Lower leg skin (tissue), 4 donors: ENCODE data around the gene LCN9. TPM values are rescaled to one million over a fixed set of nuclear protein-coding genes. Genes with fewer than 3 reads are reported as not detected.
"Not testable (repeated sequence)": the region's sequence is repeated elsewhere in the genome, so short reads cannot be mapped to it uniquely, and the experiment has no call there.

Source experiments
- DNase-seq, 2 donors: peaks; one replicate each; pipeline ENCODE4 v3.0.0-alpha.2; 2019; ENCODE audit warnings: low spot score in 2 of 2
- H3K4me3 ChIP-seq: fragments of 200-600 bp; sonication (generic); 2 replicates; pipeline ENCODE4 v1.5.1; 2017; ENCODE audit warnings: mild to moderate bottlenecking, low read depth; ENCODE audit not compliant: poor library complexity, severe bottlenecking
- POLR2A ChIP-seq, 2 donors: fragments of 450-650 bp; IDR thresholded peaks; one replicate each; pipeline ENCODE4 v1.6.1; 2016 to 2017; ENCODE audit warnings: antibody characterized with exemption in 2 of 2, mild to moderate bottlenecking in 1 of 2, moderate library complexity in 1 of 2
- WGBS, 2 donors: methylation state at CpG; one replicate each; pipeline ENCODE4 v1.1.5; 2018; 5-methylcytosine and 5-hydroxymethylcytosine counted together
- intact Hi-C: fragments of 100-400 bp; cut with DNase I; formaldehyde crosslinking; loops from one replicate; pipeline ENCODE4 v1.15.0; 2023; ENCODE audit warnings: low total_unique reads
- total RNA-seq, 4 donors: library from RNA; depleted of rRNA; stranded (reverse); fragments of >200 nt; gene quantifications; one replicate each; pipeline ENCODE4 v1.1.0, GENCODE V29; 2016
- TF ChIP-seq, protein P1 (sequence below), 3 donors: fragments of 450-650 bp; IDR thresholded peaks; one replicate each; pipeline ENCODE4 v1.5.1; 2016; ENCODE audit warnings: antibody characterized with exemption in 3 of 3, mild to moderate bottlenecking in 3 of 3, moderate library complexity in 2 of 3

The LCN9 gene
- total RNA-seq, 4 donors from 2014 or later: not detected

DNA sequence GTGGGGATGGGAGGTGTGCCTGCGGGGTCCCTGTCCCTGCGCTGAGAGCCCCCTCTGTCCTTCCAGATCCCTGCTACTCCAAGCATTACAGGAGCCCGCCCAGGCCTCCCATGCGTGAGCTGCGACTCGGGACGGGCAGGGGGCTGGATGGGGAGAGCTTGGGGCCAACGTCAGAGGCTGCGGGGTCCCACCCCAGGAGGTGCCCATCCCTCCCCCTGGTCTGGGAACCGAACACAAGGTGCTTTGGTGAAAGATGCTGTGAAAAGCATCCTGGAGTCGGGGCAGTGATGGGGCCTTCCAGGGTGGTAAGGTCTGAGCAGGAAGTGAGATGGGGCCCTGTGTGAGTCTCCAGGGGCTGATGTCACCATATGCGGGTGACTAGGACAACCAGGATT is 2.7 kb downstream of the LCN9 start:
- no peak overlapping the region for H3K4me3 ChIP-seq
- no peak for DNase-seq
- intact Hi-C loops: no loop called here
- no peak for TF ChIP-seq POLR2A (IDR thresholded peaks at IDR 0.05)
- TF ChIP-seq, protein P1, sequence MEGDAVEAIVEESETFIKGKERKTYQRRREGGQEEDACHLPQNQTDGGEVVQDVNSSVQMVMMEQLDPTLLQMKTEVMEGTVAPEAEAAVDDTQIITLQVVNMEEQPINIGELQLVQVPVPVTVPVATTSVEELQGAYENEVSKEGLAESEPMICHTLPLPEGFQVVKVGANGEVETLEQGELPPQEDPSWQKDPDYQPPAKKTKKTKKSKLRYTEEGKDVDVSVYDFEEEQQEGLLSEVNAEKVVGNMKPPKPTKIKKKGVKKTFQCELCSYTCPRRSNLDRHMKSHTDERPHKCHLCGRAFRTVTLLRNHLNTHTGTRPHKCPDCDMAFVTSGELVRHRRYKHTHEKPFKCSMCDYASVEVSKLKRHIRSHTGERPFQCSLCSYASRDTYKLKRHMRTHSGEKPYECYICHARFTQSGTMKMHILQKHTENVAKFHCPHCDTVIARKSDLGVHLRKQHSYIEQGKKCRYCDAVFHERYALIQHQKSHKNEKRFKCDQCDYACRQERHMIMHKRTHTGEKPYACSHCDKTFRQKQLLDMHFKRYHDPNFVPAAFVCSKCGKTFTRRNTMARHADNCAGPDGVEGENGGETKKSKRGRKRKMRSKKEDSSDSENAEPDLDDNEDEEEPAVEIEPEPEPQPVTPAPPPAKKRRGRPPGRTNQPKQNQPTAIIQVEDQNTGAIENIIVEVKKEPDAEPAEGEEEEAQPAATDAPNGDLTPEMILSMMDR (IDR thresholded peaks at IDR 0.05): no peak
- WGBS, 2 donors: 75% methylated on average over 12 of the region's 12 CpGs

DNA sequence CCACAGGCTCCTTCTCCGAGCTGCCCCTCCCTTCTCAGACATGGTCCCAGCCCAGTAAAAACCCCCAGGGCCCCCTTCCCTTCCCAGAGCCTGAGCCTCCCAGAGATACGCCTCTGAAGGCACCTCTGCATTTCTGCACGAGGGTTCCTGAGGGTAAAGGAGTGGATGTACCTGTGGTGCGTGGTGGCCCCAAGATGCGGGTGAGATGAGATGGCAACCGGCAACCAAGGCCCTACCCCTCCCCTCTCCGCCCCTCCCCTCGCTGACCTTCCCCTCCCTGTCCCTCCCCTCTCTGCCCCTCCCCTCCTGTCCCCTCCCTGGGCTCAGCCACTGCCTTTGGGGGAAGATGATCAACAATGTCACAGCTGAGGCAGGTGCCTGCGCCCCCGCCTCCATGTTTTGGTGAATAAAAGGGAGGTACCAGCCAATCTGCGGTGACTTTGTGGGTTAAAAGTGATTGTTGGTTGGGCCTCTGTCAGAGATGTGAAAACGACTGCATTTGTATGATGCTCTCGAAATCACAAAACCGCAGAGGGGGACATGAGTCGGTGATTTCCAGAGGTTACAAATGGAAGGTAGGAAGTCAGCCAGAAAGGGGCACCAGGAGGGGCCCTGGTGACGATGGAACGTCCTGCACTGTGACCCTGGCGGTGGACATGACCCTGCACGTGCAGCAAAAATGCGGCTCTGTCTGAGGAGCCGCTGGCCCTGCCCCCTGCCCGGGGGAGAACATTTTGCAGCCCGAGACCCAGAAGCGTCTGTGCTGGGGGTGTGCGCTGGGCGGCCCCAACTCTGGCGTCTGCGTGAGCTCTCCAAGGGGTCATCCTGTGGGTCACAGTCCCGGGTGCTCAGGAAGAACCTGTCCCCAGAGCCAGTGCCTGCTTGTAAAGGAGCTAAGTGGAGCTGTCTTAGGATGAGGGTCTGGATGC is 3.7 kb downstream of the LCN9 start:
- H3K4me3 ChIP-seq: no peak overlapping the region
- TF ChIP-seq, protein P1 (IDR thresholded peaks at IDR 0.05): no peak
- TF ChIP-seq POLR2A (IDR thresholded peaks at IDR 0.05): no peak
- WGBS, 2 donors: 53 to 58% methylated on average over 23 to 29 of the region's 29 CpGs
- DNase-seq: no peak
- intact Hi-C loops: no loop called here

DNA sequence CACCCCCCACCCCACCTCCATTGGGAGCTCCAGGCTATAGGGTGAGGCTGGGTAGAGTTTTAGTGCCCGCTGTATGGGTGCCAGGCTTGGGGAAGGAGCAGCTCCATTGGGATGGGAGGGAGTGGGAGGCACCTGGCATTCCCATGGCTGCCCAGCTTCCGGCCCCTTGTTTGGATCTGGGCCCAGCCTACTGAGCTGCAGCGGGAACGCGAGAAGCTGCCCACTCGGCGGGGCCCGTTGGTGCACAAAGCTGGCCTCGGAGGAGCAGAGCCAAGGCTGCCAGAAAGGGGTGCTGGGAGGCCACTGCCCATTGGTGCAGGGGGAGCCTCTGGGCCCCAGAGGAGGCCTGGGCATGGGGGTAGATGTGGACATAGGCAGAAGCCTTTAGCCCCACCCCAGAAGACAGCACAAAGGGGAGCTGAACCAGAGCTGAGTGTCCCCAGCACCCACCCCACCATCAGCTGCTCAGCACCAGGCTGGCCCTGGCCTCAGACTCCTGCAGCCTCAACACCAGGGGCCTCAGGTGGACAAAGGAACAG is 4.4 kb downstream of the LCN9 start:
- H3K4me3 ChIP-seq: no peak overlapping the region
- whole genome bisulfite sequencing, 2 donors: 48 to 51% methylated on average over 3 to 9 of the region's 9 CpGs
- intact Hi-C loops: no loop called here
- DNase-seq: no peak
- no peak for TF ChIP-seq POLR2A (IDR thresholded peaks at IDR 0.05)
- TF ChIP-seq, protein P1 (IDR thresholded peaks at IDR 0.05): no peak

DNA sequence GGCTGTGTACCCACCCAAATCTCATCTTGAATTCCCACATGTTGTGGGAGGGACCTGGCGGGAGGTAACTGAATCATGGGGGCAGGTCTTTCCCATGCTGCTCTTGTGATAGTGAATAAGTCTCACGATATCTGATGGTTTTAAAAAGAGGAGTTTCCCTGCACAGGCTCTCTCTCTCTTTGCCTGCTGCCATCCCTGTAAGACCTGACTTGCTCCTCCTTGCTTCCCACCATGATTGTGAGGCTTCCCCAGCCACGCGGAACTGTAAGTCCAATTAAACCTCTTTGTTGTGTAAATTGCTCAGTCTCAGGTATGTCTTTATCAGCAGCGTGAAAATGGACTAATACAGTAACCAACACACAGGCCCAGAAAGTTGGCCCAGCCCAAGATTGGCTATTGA is 5.9 kb downstream of the LCN9 start:
- H3K4me3 ChIP-seq, DNase-seq, intact Hi-C loops: not testable (repeated sequence)
- 90 to 91% methylated on average over 5 of the region's 5 CpGs for WGBS, 2 donors

DNA sequence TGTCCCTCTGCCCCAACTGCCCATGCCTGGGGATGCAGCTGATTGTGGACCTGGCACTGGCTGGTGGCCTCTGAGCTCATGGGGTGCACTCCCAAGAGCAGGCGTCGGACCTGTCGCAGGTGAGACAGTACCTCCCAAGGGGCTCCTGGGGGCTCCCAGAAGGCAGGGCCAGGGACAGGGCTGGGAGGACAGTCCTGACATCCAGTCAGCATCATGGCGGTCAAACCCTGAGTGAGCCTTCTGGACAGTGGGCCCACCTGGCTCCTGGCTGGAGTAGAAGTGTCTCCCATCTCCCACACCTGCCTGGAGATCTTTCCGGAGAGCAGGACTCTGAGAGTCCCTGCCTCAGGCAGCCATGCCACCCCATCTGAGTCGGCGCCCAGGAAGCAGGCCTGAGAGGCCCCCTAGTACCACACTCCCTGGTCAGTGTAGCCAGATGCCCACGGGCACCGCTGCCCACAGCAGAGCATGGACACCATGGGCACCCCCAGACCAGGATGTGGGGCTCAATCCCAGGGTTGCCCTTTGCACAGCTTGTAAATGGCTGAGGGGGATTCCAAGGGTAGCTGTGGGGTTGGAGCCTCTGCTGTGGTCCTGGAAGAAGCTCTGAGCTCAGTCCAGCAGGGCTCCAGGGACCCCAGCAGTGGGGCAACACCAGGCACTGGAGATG is 6.6 kb downstream of the LCN9 start:
- 92 to 100% methylated on average over 4 to 7 of the region's 9 CpGs for WGBS, 2 donors

DNA sequence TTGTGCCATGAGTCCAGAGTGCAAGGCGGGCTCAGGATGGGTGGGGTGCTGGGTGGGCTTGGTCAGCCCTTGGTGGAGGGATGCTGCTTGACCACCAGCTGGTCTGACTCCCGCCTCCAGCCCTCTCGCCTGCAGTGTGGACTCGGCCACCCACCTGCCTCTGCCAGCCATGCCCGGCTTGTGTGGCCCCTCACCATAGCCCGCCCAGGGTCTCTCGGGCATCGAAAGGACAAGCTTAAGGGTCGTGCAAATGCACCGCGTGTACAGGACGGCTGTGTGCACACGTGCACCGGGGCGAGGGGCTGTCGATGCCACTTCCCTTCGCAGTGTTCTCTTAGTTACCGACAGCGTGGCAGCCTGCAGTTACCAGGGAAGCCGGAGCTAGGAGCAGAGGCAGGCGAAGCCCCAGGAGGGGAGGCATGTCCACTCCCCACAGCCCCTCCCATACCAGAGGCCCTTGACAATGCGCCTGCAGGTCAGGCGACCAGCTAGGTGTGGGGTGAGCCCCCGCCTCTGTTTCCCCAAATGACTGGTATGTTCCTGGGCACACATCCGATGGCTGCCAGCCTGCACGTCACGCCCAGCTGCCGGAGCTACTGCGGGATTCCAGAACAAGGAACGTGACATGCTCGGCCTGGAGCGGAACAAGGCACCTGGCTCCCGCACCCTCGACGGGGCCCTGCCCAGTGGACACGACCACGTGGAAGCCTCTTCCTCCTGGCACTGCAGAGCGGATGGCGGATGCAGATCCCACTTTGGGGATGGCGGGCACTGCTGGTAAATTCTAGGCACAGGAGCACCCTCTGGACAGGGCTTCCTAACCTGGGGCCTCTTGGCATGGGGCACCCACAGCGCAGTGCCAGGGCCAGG is 7.8 kb downstream of the LCN9 start:
- intact Hi-C loops: no loop called here
- 72 to 82% methylated on average over 34 to 40 of the region's 41 CpGs for WGBS, 2 donors
- TF ChIP-seq, protein P1 (IDR thresholded peaks at IDR 0.05): no peak
- no peak for TF ChIP-seq POLR2A (IDR thresholded peaks at IDR 0.05)
- DNase-seq: no peak
- no peak overlapping the region for H3K4me3 ChIP-seq

More for the DNA sequence above, 6.6 kb downstream of the LCN9 start:
- intact Hi-C loops: no loop called here
- no peak for DNase-seq
- no peak overlapping the region for H3K4me3 ChIP-seq
- TF ChIP-seq POLR2A (IDR thresholded peaks at IDR 0.05): no peak
